ES-I3 (cell line): ENCODE measurements around the gene RSPO1.

ENCODE experiments used
- H3K36me3 ChIP-seq: 2 replicates; pipeline ENCODE4 v1.6.1; 2013; ENCODE audit warnings: mild to moderate bottlenecking, low read length, control low read depth, moderate library complexity; ENCODE audit not compliant: insufficient read depth
- H3K4me1 ChIP-seq: 2 replicates; pipeline ENCODE4 v1.6.1; 2013; ENCODE audit warnings: mild to moderate bottlenecking, control low read depth, low read length; ENCODE audit not compliant: insufficient read depth
- H3K9ac ChIP-seq: 2 replicates; pipeline ENCODE4 v1.6.1; 2013; ENCODE audit warnings: low read depth, mild to moderate bottlenecking, low read length, moderate library complexity
- H3K9me3 ChIP-seq: 2 replicates; pipeline ENCODE4 v1.6.1; 2013; ENCODE audit warnings: mild to moderate bottlenecking, low read length, moderate library complexity; ENCODE audit not compliant: control insufficient read depth, insufficient read depth

Gene RSPO1

GRCh38 chr1:37620707-37621106 is 14.0 kb downstream of the RSPO1 start:
- Histone ChIP-seq H3K4me1 (no peaks in the 10 kb centered on the region; the same call in 1 of the 2 replicates), H3K9me3 (no peaks in the 10 kb centered on the region), H3K36me3 (no peaks in the 10 kb centered on the region), H3K9ac (no peak overlapping the region)

GRCh38 chr1:37616330-37616729 is 18.4 kb downstream of the RSPO1 start:
- Histone ChIP-seq H3K36me3 (no peaks in the 10 kb centered on the region), H3K4me1 (no peaks in the 10 kb centered on the region), H3K9ac (no peak overlapping the region), H3K9me3 (no peaks in the 10 kb centered on the region)

- Histone ChIP-seq H3K36me3 (no peaks in the 10 kb centered on the region), H3K4me1 (no peaks in the 10 kb centered on the region), H3K9me3 (no peaks in the 10 kb centered on the region), H3K9ac (no peak overlapping the region)
Observed at GRCh38 chr1:37614105-37614504, 20.6 kb downstream of the RSPO1 start.

- H3K9me3 ChIP-seq = no peaks in the 10 kb centered on the region
- H3K4me1 ChIP-seq = no peaks in the 10 kb centered on the region
- no peak overlapping the region for H3K9ac ChIP-seq
- no peaks in the 10 kb centered on the region for H3K36me3 ChIP-seq
Observed at GRCh38 chr1:37612186-37612585, 22.5 kb downstream of the RSPO1 start.

GRCh38 chr1:37609994-37610393 is 24.7 kb downstream of the RSPO1 start:
- Histone ChIP-seq H3K4me1 (no peaks in the 10 kb centered on the region), H3K9ac (no peak overlapping the region), H3K36me3 (no peaks in the 10 kb centered on the region), H3K9me3 (no peaks in the 10 kb centered on the region)

GRCh38 chr1:37609002-37609401 is 25.7 kb downstream of the RSPO1 start:
- H3K9ac ChIP-seq = no peak overlapping the region
- no peaks in the 10 kb centered on the region for H3K4me1 ChIP-seq

GRCh38 chr1:37606481-37607263 is 28.0 kb downstream of the RSPO1 start:
- Histone ChIP-seq H3K9me3 (no peaks in the 10 kb centered on the region), H3K36me3 (no peaks in the 10 kb centered on the region), H3K9ac (no peak overlapping the region)

More at GRCh38 chr1:37609002-37609401, 25.7 kb downstream of the RSPO1 start:
- H3K9me3 ChIP-seq = no peaks in the 10 kb centered on the region
- H3K36me3 ChIP-seq = no peaks in the 10 kb centered on the region

GRCh38 chr1:37605806-37606474 is 28.8 kb downstream of the RSPO1 start:
- H3K9ac ChIP-seq = no peak overlapping the region
- no peaks in the 10 kb centered on the region for H3K4me1 ChIP-seq
- H3K36me3 ChIP-seq = no peaks in the 10 kb centered on the region
- H3K9me3 ChIP-seq = no peaks in the 10 kb centered on the region

More at GRCh38 chr1:37606481-37607263, 28.0 kb downstream of the RSPO1 start:
- H3K4me1 ChIP-seq = no peaks in the 10 kb centered on the region

GRCh38 chr1:37605061-37605650 is 29.5 kb downstream of the RSPO1 start:
- Histone ChIP-seq H3K4me1 (no peaks in the 10 kb centered on the region), H3K9ac (no peak overlapping the region), H3K9me3 (no peaks in the 10 kb centered on the region), H3K36me3 (no peaks in the 10 kb centered on the region)

GRCh38 chr1:37602750-37603694 is 31.7 kb downstream of the RSPO1 start:
- Histone ChIP-seq H3K9me3 (no peaks in the 10 kb centered on the region), H3K4me1 (no peaks in the 10 kb centered on the region), H3K36me3 (no peaks in the 10 kb centered on the region), H3K9ac (no peak overlapping the region)

GRCh38 chr1:37601441-37601840 is 33.3 kb downstream of the RSPO1 start:
- Histone ChIP-seq H3K9ac (no peak overlapping the region), H3K9me3 (no peaks in the 10 kb centered on the region), H3K36me3 (no peaks in the 10 kb centered on the region)

GRCh38 chr1:37599940-37600339 is 34.8 kb downstream of the RSPO1 start:
- H3K4me1 ChIP-seq = no peaks in the 10 kb centered on the region
- no peaks in the 10 kb centered on the region for H3K36me3 ChIP-seq
- H3K9me3 ChIP-seq = no peaks in the 10 kb centered on the region
- H3K9ac ChIP-seq = no peak overlapping the region

More at GRCh38 chr1:37601441-37601840, 33.3 kb downstream of the RSPO1 start:
- H3K4me1 ChIP-seq = no peaks in the 10 kb centered on the region

- peaks cover 3% of the 10 kb centered on the region; the same call in 1 of the 2 replicates for H3K4me1 ChIP-seq
- H3K9me3 ChIP-seq = no peaks in the 10 kb centered on the region
- peaks cover 12% of the 10 kb centered on the region for H3K36me3 ChIP-seq
- H3K9ac ChIP-seq = peak overlapping the region; percentile 95; the same call in 1 of the 2 replicates
Observed at GRCh38 chr1:37596182-37596667, 38.5 kb downstream of the RSPO1 start.
